ENCODE results near the gene KRT14. TPM values are rescaled to one million over a fixed set of nuclear protein-coding genes. Genes with fewer than 3 reads are reported as not detected.

The KRT14 gene
- total RNA-seq, 1 experiment from 2014 or later = not detected

- Histone ChIP-seq H3K23ac (ENCODE audit: insufficient read length, low read depth, low read length) (no peak overlapping the region), H3K4ac (ENCODE audit: low read depth, low read length) (no peak overlapping the region), H3K4me2 (ENCODE audit: insufficient read depth, insufficient read length, low read length) (no peak overlapping the region), H4K8ac (replicated peaks; ENCODE audit: insufficient read length, low read depth, low read length) (no peak overlapping the region), H2BK5ac (ENCODE audit: insufficient read length, low read length) (no peak overlapping the region), H4K91ac (ENCODE audit: insufficient read length, low read depth, low read length) (no peak overlapping the region), H2BK20ac (ENCODE audit: low read depth, low read length, poor library complexity, severe bottlenecking) (no peak overlapping the region), H2AFZ (ENCODE audit: low read length) (no peak overlapping the region), H3K9me3 (ENCODE audit: control insufficient read depth, low read depth, low read length) (no peaks in the 10 kb centered on the region), H3K79me1 (ENCODE audit: insufficient read depth, low read depth, low read length, poor library complexity, severe bottlenecking) (no peaks in the 10 kb centered on the region), H3K56ac (ENCODE audit: insufficient read length, low read depth, low read length) (no peak overlapping the region), H3T11ph (ENCODE audit: low read length) (no peak overlapping the region), H3K18ac (ENCODE audit: insufficient read length, low read depth, low read length) (no peak overlapping the region), H4K20me1 (ENCODE audit: control insufficient read depth, insufficient read depth, insufficient read length) (no peaks in the 10 kb centered on the region), H3K14ac (ENCODE audit: insufficient read depth, low read length) (no peak overlapping the region), H4K5ac (ENCODE audit: insufficient read length, low read depth, low read length) (no peak overlapping the region), H3K27ac (ENCODE audit: insufficient read length, low read depth, low read length) (no peak overlapping the region), H3K27me3 (ENCODE audit: insufficient read depth, low read length) (no peaks in the 10 kb centered on the region), H3K79me2 (ENCODE audit: insufficient read depth, low read length) (no peaks in the 10 kb centered on the region), H2AK5ac (ENCODE audit: insufficient read length, low read length) (no peak overlapping the region), H3K4me1 (ENCODE audit: insufficient read depth, low read length) (no peaks in the 10 kb centered on the region), H3K23me2 (ENCODE audit: insufficient read length, low read depth, low read length, poor library complexity, severe bottlenecking) (no peaks in the 10 kb centered on the region), H2BK12ac (ENCODE audit: insufficient read length, low read depth, low read length) (no peak overlapping the region), H3K9ac (ENCODE audit: extremely low read depth, insufficient read length, low read length) (no peak overlapping the region), H2BK120ac (ENCODE audit: low read depth, low read length, poor library complexity, severe bottlenecking) (no peak overlapping the region), H2BK15ac (ENCODE audit: low read depth, low read length) (no peak overlapping the region)
- no peak for DNase-seq
- Mint-ChIP-seq H3K36me3 (ENCODE audit: insufficient read depth in 1 of 3, low read depth in 3 of 3) (no peaks in the 10 kb centered on the region), H3K4me1 (peaks cover 15 to 23% of the 10 kb centered on the region in 2 experiments), H3K9me3 (no peaks in the 10 kb centered on the region), H3K27ac (no peak overlapping the region; a peak in 1 of 7 replicates), H3K4me3 (no peak overlapping the region), H3K27me3 (ENCODE audit: low read depth) (peaks cover 14% of the 10 kb centered on the region)
- TF ChIP-seq CTCF (conservative IDR thresholded peaks at IDR 0.05) = no peak
- no CpG with 5 or more reads among the region's 4 CpGs for WGBS (ENCODE audit: extremely low coverage, insufficient read length, low lambda C conversion rate)
Observed at GRCh38 chr17:41553176-41553575, 33.5 kb downstream of the KRT14 start.

Measured in H9 (cell line).